ENCODE results near the gene BCAR3. TPM values are rescaled to one million over a fixed set of nuclear protein-coding genes. Genes with fewer than 3 reads are reported as not detected.

Gene BCAR3
- total RNA-seq, 1 experiment from 2014 or later, result 9.3 TPM

GRCh38 chr1:93649231-93649630 is 32.4 kb downstream of the BCAR3 start:
- TF ChIP-seq CTCF (IDR thresholded peaks at IDR 0.05; ENCODE audit: insufficient read depth in 1 of 2, low read depth in 1 of 2, low read length in 1 of 2, severe bottlenecking in 1 of 2, unreplicated experiment in 1 of 2), result no peak
- no peaks in the 10 kb centered on the region for H3K4me1 Mint-ChIP-seq (ENCODE audit: low read depth, unreplicated experiment)
- intact Hi-C loops (cut with micrococcal nuclease; ENCODE audit: unreplicated experiment), result no loop called here
- Histone ChIP-seq H3K27me3 (replicated peaks; ENCODE audit: control insufficient read depth, insufficient read depth, low read length) (no peaks in the 10 kb centered on the region), H3K4me1 (no peaks in the 10 kb centered on the region), H3K36me3 (ENCODE audit: control insufficient read depth, insufficient read depth, low read length) (no peaks in the 10 kb centered on the region), H3K4me3 (ENCODE audit: low read depth, low read length) (no peak overlapping the region), H3K9me3 (no peaks in the 10 kb centered on the region)
- DNase-seq, result no peak
- H3K27ac Mint-ChIP-seq (ENCODE audit: unreplicated experiment), result no peak overlapping the region
- peaks cover 5% of the 10 kb centered on the region for H3K36me3 Mint-ChIP-seq (ENCODE audit: insufficient read depth, unreplicated experiment)
- H3K4me3 Mint-ChIP-seq (ENCODE audit: unreplicated experiment), result no peak overlapping the region
- no peaks in the 10 kb centered on the region for H3K27me3 Mint-ChIP-seq (ENCODE audit: insufficient read depth, unreplicated experiment)
- ChIA-PET POLR2A (no interaction called here), CTCF (no interaction called here)
- H3K9me3 Mint-ChIP-seq (ENCODE audit: unreplicated experiment), result no peaks in the 10 kb centered on the region
- BruUV-seq (replicated peaks), result no TSS peak

DNA sequence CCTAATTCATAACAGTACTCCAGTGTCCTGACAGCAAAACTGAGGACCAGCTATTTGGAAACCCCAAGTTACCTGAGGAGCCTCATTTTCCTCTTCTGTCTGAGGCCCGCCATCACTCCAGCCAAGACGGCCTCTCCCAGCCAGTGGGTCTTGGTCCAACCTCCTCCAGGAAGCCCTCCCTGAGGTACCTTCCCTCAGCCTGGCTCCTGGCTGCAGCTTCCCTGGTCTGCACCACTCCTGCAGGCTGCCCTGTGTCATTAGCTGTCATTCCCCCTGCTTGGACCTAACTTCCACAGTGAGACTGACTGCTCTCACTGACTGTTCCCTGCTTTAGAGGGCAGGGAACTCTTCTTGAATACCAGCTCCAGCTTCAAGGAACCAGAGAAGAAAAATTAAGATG is 33.0 kb downstream of the BCAR3 start:
- Histone ChIP-seq H3K4me1 (no peaks in the 10 kb centered on the region), H3K4me3 (ENCODE audit: low read depth, low read length) (no peak overlapping the region), H3K9me3 (no peaks in the 10 kb centered on the region), H3K27me3 (replicated peaks; ENCODE audit: control insufficient read depth, insufficient read depth, low read length) (no peaks in the 10 kb centered on the region), H3K36me3 (ENCODE audit: control insufficient read depth, insufficient read depth, low read length) (no peaks in the 10 kb centered on the region)
- H3K9me3 Mint-ChIP-seq (ENCODE audit: unreplicated experiment), result no peaks in the 10 kb centered on the region
- no peak overlapping the region for H3K27ac Mint-ChIP-seq (ENCODE audit: unreplicated experiment)
- no TSS peak for BruUV-seq (replicated peaks)
- POLR2A ChIA-PET, result no interaction called here
- intact Hi-C loops (cut with micrococcal nuclease; ENCODE audit: unreplicated experiment), result no loop called here
- no peak for TF ChIP-seq CTCF (IDR thresholded peaks at IDR 0.05; ENCODE audit: insufficient read depth in 1 of 2, low read depth in 1 of 2, low read length in 1 of 2, severe bottlenecking in 1 of 2, unreplicated experiment in 1 of 2)
- H3K36me3 Mint-ChIP-seq (ENCODE audit: insufficient read depth, unreplicated experiment), result peaks cover 5% of the 10 kb centered on the region
- no peaks in the 10 kb centered on the region for H3K4me1 Mint-ChIP-seq (ENCODE audit: low read depth, unreplicated experiment)
- no peak for DNase-seq
- H3K27me3 Mint-ChIP-seq (ENCODE audit: insufficient read depth, unreplicated experiment), result no peaks in the 10 kb centered on the region
- CTCF ChIA-PET, result no interaction called here
- no peak overlapping the region for H3K4me3 Mint-ChIP-seq (ENCODE audit: unreplicated experiment)

GRCh38 chr1:93641527-93641926 is 40.1 kb downstream of the BCAR3 start:
- Histone ChIP-seq H3K4me1 (peaks cover 17% of the 10 kb centered on the region), H3K9me3 (no peaks in the 10 kb centered on the region), H3K27me3 (replicated peaks; ENCODE audit: control insufficient read depth, insufficient read depth, low read length) (no peaks in the 10 kb centered on the region), H3K36me3 (ENCODE audit: control insufficient read depth, insufficient read depth, low read length) (no peaks in the 10 kb centered on the region), H3K4me3 (ENCODE audit: low read depth, low read length) (no peak overlapping the region)
- no peak overlapping the region for H3K4me3 Mint-ChIP-seq (ENCODE audit: unreplicated experiment)
- no peaks in the 10 kb centered on the region for H3K9me3 Mint-ChIP-seq (ENCODE audit: unreplicated experiment)
- no peaks in the 10 kb centered on the region for H3K36me3 Mint-ChIP-seq (ENCODE audit: insufficient read depth, unreplicated experiment)
- CTCF ChIA-PET, result no interaction called here
- no TSS peak for BruUV-seq (replicated peaks)
- DNase-seq, result no peak
- no peak for TF ChIP-seq CTCF (IDR thresholded peaks at IDR 0.05; ENCODE audit: insufficient read depth in 1 of 2, low read depth in 1 of 2, low read length in 1 of 2, severe bottlenecking in 1 of 2, unreplicated experiment in 1 of 2)
- H3K4me1 Mint-ChIP-seq (ENCODE audit: low read depth, unreplicated experiment), result peaks cover 6% of the 10 kb centered on the region
- H3K27me3 Mint-ChIP-seq (ENCODE audit: insufficient read depth, unreplicated experiment), result no peaks in the 10 kb centered on the region
- intact Hi-C loops (cut with micrococcal nuclease; ENCODE audit: unreplicated experiment), result no loop called here
- H3K27ac Mint-ChIP-seq (ENCODE audit: unreplicated experiment), result no peak overlapping the region
- POLR2A ChIA-PET, result no interaction called here

All from Caco-2 (cell line).